ENCODE data around the gene INPP5E. TPM values are rescaled to one million over a fixed set of nuclear protein-coding genes. Genes with fewer than 3 reads are reported as not detected.

INPP5E gene
- total RNA-seq, 2 donors from 2014 or later: 6.4 to 9.1 TPM

GRCh38 chr9:136467766-136468165 lies 28.1 kb upstream of the INPP5E start:
- no peak for DNase-seq (ENCODE audit: low spot score)
- Histone ChIP-seq H3K27me3 (no peaks in the 10 kb centered on the region), H3K4me1 (no peaks in the 10 kb centered on the region), H3K36me3 (peaks cover 95% of the 10 kb centered on the region), H3K9me3 (no peaks in the 10 kb centered on the region), H3K27ac (no peak overlapping the region), H3K4me3 (no peak overlapping the region)
- TF ChIP-seq CTCF (IDR thresholded peaks at IDR 0.05): no peak

- Histone ChIP-seq H3K27me3 (no peaks in the 10 kb centered on the region), H3K4me1 (no peaks in the 10 kb centered on the region), H3K4me3 (no peak overlapping the region), H3K27ac (no peak overlapping the region), H3K36me3 (peaks cover 97% of the 10 kb centered on the region), H3K9me3 (no peaks in the 10 kb centered on the region)
- no peak for DNase-seq (ENCODE audit: low spot score)
- no peak for TF ChIP-seq CTCF (IDR thresholded peaks at IDR 0.05)
Measured at GRCh38 chr9:136466155-136466541, 26.5 kb upstream of the INPP5E start.

- no peak for DNase-seq (ENCODE audit: low spot score)
- no peak for TF ChIP-seq CTCF (IDR thresholded peaks at IDR 0.05)
- Histone ChIP-seq H3K36me3 (peaks cover 97% of the 10 kb centered on the region), H3K27ac (no peak overlapping the region), H3K4me1 (no peaks in the 10 kb centered on the region), H3K27me3 (no peaks in the 10 kb centered on the region), H3K9me3 (no peaks in the 10 kb centered on the region), H3K4me3 (no peak overlapping the region)
Measured at GRCh38 chr9:136465500-136466154, 26.0 kb upstream of the INPP5E start.

GRCh38 chr9:136464241-136464640 lies 24.6 kb upstream of the INPP5E start:
- Histone ChIP-seq H3K4me3 (no peak overlapping the region), H3K27me3 (no peaks in the 10 kb centered on the region), H3K9me3 (no peaks in the 10 kb centered on the region), H3K27ac (no peak overlapping the region), H3K4me1 (no peaks in the 10 kb centered on the region), H3K36me3 (peaks cover 97% of the 10 kb centered on the region)
- no peak for TF ChIP-seq CTCF (IDR thresholded peaks at IDR 0.05)
- DNase-seq (ENCODE audit: low spot score): no peak

GRCh38 chr9:136463578-136463977 lies 23.9 kb upstream of the INPP5E start:
- H3K4me3 ChIP-seq: no peak overlapping the region
- DNase-seq (ENCODE audit: low spot score): no peak

More at GRCh38 chr9:136463578-136463977, 23.9 kb upstream of the INPP5E start:
- TF ChIP-seq CTCF (IDR thresholded peaks at IDR 0.05): no peak
- Histone ChIP-seq H3K27ac (no peak overlapping the region), H3K36me3 (peaks cover 100% of the 10 kb centered on the region), H3K27me3 (no peaks in the 10 kb centered on the region), H3K9me3 (no peaks in the 10 kb centered on the region), H3K4me1 (no peaks in the 10 kb centered on the region)
